Activated CD4-positive, alpha-beta T cell treated with anti-CD3 and anti-CD28 coated beads for 36 hours (primary cell): ENCODE results near the gene MRPL20. TPM values are rescaled to one million over a fixed set of nuclear protein-coding genes. Genes with fewer than 3 reads are reported as not detected.
A peak's percentile ranks its signal among the peaks of the same experiment; 100 is the strongest.

ENCODE experiments used
- ATAC-seq: fragments of 200-7000 bp; cut with Tn5 transposase; one replicate; pipeline ENCODE4 v1.10.0; 2021; ENCODE audit warnings: mild to moderate bottlenecking, moderate library complexity
- CTCF ChIA-PET: fragments of 350-600 bp; sonication (Branson Sonifier 250); formaldehyde crosslinking; loops from one replicate; lab custom pipeline; 2021; ENCODE audit warnings: antibody characterized with exemption; lab: Charles Lee
- POLR2A ChIA-PET: fragments of 350-600 bp; sonication (Branson Sonifier 250); formaldehyde crosslinking; loops from one replicate; lab custom pipeline; 2021; ENCODE audit warnings: antibody characterized with exemption, inconsistent platforms; lab: Charles Lee
- DNase-seq: peaks from one replicate; pipeline ENCODE4 v3.0.0-alpha.2; 2020
- H3K27ac Mint-ChIP-seq: one replicate; pipeline ENCODE4 v1.8.0; 2021; ENCODE audit warnings: mixed read lengths
- H3K27me3 Mint-ChIP-seq: one replicate; pipeline ENCODE4 v1.8.0; 2021; ENCODE audit warnings: mixed read lengths
- H3K36me3 Mint-ChIP-seq: one replicate; pipeline ENCODE4 v1.8.0; 2021; ENCODE audit warnings: low read depth, mixed read lengths
- H3K4me1 Mint-ChIP-seq: one replicate; pipeline ENCODE4 v1.8.0; 2021; ENCODE audit warnings: mixed read lengths
- H3K4me3 Mint-ChIP-seq: one replicate; pipeline ENCODE4 v1.8.0; 2021; ENCODE audit warnings: mild to moderate bottlenecking, moderate library complexity, mixed read lengths
- H3K9me3 Mint-ChIP-seq: one replicate; pipeline ENCODE4 v1.8.0; 2021; ENCODE audit warnings: low read depth, mixed read lengths
- intact Hi-C, 2 experiments: fragments of 100-400 bp; cut with DNase I in 1 of 2; cut with micrococcal nuclease in 1 of 2; formaldehyde crosslinking; loops; one replicate each; pipeline versions ENCODE4 v1.14.2 to v1.15.1; 2022 to 2024; cut with DNase I, micrococcal nuclease
- total RNA-seq, 2 experiments: library from RNA; stranded (reverse); gene quantifications; one replicate each; pipeline ENCODE4 v1.2.3, GENCODE V29; 2021

Gene MRPL20
- total RNA-seq, 2 experiments from 2014 or later = 126 to 143 TPM

DNA sequence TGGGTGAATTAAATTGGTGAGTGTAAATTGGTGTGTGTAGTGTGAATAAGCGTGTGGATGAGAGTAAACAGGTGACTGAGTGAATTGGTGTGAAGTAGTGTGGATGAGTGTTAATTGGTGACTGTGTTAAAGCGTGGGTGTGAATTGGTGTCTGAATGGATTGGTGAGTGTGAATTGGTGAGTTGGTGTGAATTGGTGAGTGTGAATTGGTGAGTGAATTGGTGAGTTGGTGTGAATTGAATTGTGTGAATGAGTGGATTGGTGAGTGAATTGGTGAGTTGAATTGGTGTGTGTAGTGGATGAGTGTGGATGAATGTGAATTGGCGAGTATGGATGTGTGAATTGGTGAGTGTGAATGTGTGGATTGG is 40.4 kb downstream of the MRPL20 start:
- intact Hi-C loops = no loop called here
- H3K27ac Mint-ChIP-seq = no peak overlapping the region

DNA sequence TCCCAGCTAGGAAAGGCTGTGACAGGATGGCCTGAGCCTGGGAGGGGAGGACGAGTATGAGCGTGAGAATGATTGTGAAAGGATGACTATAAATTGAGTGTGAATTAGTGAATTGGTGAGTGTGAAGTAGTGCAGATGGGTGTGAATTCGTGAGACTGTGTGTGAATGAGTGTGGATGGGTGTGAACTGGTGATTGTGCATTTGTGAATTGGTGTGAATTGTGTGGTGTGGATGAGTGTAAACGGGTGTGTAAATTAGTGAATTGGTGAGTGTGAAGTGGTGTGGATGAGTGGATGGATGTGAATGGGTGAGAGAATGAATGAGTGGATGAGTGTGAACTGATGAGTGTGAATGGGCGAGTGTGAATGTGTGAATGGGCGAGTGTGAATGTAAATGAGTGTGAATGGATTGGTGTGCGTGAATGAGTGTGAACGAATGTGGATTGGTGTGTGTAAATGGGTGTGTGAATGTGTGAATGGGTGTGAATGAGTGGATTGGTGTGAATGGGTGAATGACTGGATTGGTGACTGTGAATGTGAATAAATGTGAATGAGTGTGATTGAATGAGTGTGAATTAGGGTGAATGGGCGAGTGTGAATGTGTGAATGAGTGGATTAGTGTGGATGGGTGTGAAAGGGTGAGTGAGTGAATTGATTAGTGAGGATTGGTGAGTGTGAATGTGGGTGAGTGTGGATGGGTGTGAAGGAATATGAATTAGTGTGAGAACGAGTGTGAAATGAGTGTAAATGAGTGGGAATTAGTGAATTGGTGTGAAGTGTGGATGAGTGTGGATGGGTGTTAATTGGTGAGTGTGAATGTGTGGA is 41.0 kb downstream of the MRPL20 start:
- intact Hi-C loops = no loop called here
- ATAC-seq (no peak), DNase-seq (no peak)
- POLR2A ChIA-PET = no interaction called here
- no peak overlapping the region for H3K4me3 Mint-ChIP-seq
- H3K4me1 Mint-ChIP-seq = peaks cover 7% of the 10 kb centered on the region
- CTCF ChIA-PET = interaction anchor here (1.1 kb wide), 1 partner anchor 14 kb away, joined by 3 read pairs; no protein-coding TSS in a partner anchor
- no peaks in the 10 kb centered on the region for H3K9me3 Mint-ChIP-seq
- no peaks in the 10 kb centered on the region for H3K27me3 Mint-ChIP-seq
- H3K27ac Mint-ChIP-seq = no peak overlapping the region
- no peaks in the 10 kb centered on the region for H3K36me3 Mint-ChIP-seq

More for the DNA sequence above, 40.4 kb downstream of the MRPL20 start:
- POLR2A ChIA-PET = no interaction called here
- H3K4me1 Mint-ChIP-seq = peaks cover 12% of the 10 kb centered on the region
- CTCF ChIA-PET = no interaction called here
- no peak overlapping the region for H3K4me3 Mint-ChIP-seq
- ATAC-seq (no peak), DNase-seq (no peak)
- H3K27me3 Mint-ChIP-seq = no peaks in the 10 kb centered on the region
- H3K36me3 Mint-ChIP-seq = no peaks in the 10 kb centered on the region
- H3K9me3 Mint-ChIP-seq = no peaks in the 10 kb centered on the region

DNA sequence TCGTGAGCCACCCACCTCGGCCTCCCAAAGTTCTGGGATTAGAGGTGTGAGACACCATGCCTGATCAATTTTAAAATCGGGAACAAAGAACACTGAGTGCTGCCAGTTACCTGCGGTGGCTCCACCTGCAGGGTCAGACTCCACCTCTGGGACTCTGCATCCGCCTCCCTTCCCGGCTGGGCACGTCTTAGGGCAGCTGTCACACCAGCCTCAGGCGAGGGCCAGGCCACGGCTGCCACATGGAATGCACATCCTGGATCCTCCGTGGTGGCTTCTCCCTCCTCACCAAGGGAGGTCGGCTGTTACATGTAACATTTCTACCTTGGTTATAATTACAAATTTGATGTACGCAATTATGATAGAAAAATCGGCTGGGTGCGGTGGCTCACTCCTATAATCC is 42.8 kb downstream of the MRPL20 start:
- H3K36me3 Mint-ChIP-seq = no peaks in the 10 kb centered on the region

DNA sequence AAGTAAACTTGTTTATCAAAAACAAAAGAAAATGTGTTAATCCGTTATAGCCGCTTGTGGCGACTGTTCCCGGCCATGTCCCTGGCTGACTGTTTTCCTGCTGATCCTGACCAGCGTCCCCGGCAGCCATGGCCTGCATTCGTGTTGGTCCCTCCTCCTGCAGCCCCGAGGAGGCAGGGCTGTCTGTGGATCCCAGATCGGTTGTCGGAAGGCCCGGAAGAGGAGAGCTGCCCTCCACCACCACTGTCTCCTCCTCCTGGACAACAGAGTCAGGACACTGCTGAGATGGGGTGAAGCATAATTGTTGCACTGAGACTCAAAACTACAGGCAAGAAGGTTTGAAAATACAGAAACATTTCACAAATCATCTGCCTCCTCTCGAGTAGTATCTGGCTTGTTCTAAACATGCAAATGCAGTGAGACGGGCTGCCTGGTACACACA is 45.1 kb downstream of the MRPL20 start:
- POLR2A ChIA-PET = no interaction called here
- intact Hi-C loops = no loop called here
- Mint-ChIP-seq H3K27me3 (peaks cover 7% of the 10 kb centered on the region), H3K4me3 (no peak overlapping the region), H3K36me3 (no peaks in the 10 kb centered on the region), H3K9me3 (no peaks in the 10 kb centered on the region), H3K4me1 (peaks cover 10% of the 10 kb centered on the region), H3K27ac (no peak overlapping the region)
- no peak for DNase-seq
- ATAC-seq = no peak
- CTCF ChIA-PET = interaction anchor here (2.4 kb wide), 1 partner anchor 10 kb away, joined by 11 read pairs; no protein-coding TSS in a partner anchor

More for the DNA sequence above, 42.8 kb downstream of the MRPL20 start:
- CTCF ChIA-PET = interaction anchor here (2.4 kb wide), 1 partner anchor 8 kb away, joined by 11 read pairs; no protein-coding TSS in a partner anchor
- no peak overlapping the region for H3K27ac Mint-ChIP-seq
- peaks cover 4% of the 10 kb centered on the region for H3K4me1 Mint-ChIP-seq
- H3K4me3 Mint-ChIP-seq = no peak overlapping the region
- intact Hi-C loops = no loop called here
- ATAC-seq (no peak), DNase-seq (no peak)
- no peaks in the 10 kb centered on the region for H3K9me3 Mint-ChIP-seq
- POLR2A ChIA-PET = no interaction called here
- H3K27me3 Mint-ChIP-seq = peaks cover 4% of the 10 kb centered on the region

DNA sequence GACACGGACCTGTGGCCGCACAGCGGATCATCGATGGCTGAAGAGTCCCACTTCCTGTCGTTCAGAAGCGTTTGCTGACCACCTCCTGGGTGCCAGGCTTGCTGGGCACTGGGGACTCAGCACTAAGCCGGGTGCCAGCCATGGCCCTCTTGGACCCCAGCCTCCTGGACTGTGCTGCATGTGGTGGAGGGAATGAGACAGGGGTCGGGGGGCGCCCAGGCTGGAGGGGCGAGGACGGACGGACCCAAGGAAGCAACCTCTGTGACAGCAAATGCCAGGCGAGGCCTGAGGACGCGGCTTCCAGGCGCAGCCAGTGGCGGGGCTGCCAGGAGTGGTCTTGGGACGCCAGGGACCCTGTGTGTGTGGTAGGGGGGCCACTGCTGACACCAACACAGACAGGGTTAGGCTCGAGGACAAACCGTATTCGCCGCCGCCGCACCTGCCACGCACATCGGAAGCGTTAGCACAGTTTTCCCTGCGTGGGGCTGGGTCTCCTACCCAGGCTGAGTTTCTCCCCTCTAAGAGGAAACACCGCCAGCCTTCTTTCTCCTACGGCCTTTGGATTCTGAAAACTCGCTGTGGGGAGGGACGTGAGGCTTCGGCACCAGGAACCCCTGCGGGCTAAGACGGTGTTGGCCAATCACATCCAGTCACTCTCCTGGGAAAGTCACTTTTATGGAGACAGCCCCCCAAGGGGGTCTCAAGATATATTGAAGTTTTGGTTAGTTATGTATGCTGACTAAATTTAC is 45.7 kb downstream of the MRPL20 start:
- Mint-ChIP-seq H3K9me3 (no peaks in the 10 kb centered on the region), H3K4me3 (no peak overlapping the region), H3K27me3 (peaks cover 7% of the 10 kb centered on the region), H3K4me1 (peaks cover 10% of the 10 kb centered on the region), H3K36me3 (no peaks in the 10 kb centered on the region), H3K27ac (no peak overlapping the region)
- ChIA-PET CTCF (no interaction called here), POLR2A (no interaction called here)
- ATAC-seq (no peak), DNase-seq (no peak)
- intact Hi-C loops = no loop called here

DNA sequence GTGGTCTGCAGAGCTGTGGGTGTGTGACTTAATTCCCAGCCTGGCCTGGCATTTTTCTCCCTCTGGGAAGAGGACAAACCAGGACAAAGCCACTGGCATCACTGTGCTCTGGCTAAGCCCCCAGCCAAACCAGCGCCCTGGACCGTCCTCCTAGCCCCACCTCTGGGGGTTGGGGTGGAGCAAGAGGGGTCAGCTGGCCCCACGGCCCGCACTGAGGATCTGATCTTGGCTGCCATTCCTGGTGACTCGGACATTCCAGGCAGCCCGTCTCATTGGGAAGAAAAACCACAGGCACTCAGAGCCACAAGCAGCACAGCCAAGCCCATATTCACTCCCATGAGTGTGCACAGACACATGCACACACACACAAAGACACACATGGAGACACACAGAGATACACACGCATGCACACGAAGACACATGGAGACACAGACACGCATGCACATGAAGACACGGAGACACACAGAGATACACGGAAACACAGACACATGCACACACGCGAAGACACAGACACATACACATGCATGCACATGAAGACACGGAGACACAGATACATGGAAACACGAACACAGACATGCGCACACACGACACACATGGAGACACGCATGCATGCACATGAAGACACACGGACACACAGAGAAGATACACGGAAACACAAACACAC is 46.5 kb downstream of the MRPL20 start:
- DNase-seq (no peak), ATAC-seq (no peak)
- Mint-ChIP-seq H3K4me3 (no peak overlapping the region), H3K36me3 (no peaks in the 10 kb centered on the region), H3K27me3 (peaks cover 7% of the 10 kb centered on the region), H3K4me1 (peaks cover 10% of the 10 kb centered on the region), H3K27ac (no peak overlapping the region), H3K9me3 (no peaks in the 10 kb centered on the region)
- POLR2A ChIA-PET = no interaction called here
- intact Hi-C loops = no loop called here
- CTCF ChIA-PET = no interaction called here

DNA sequence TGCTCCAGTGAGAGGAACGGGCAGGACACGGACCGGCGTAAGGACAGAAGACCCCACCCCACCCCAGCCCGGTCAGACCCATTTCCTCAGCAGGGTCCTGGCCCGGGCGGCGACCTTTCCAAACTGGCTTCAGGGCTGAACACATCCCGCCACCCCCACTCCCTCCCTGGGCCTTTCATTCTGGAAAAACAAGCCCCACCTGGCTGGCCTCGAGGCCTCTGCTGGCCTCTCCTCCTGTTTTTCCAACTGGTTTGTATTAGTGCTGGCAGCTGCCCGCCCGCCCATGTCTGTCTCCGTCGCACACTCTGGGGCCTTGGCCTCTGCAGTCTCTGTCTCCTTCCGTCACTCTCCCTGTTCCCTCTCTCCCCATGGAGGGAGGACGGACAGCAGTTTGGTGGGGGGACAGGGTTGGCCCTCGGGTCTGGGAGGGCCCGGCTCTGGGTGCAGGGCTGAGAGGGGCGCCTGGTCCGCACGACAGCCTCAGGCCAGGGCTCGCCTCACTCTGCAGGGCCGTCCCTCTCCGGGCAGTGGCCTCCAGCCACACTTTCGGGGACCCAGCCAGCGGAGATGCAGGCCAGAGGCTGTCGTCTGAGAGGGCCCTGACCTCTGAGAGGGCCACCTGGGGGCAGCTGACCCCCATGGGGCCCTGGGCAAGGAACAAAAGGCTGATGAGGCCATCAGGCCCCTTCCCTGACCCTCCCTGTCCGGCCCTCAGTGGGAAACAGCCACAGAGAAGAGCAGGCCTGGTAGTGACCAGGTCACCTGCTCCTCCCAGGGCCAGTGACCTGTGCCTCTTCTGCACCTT is 47.2 kb downstream of the MRPL20 start:
- no peak for ATAC-seq
- no peak for DNase-seq
- peaks cover 7% of the 10 kb centered on the region for H3K27me3 Mint-ChIP-seq
- no peaks in the 10 kb centered on the region for H3K9me3 Mint-ChIP-seq
- no peaks in the 10 kb centered on the region for H3K36me3 Mint-ChIP-seq
- ChIA-PET POLR2A (no interaction called here), CTCF (no interaction called here)
- intact Hi-C loops = no loop called here
- no peak overlapping the region for H3K4me3 Mint-ChIP-seq
- H3K4me1 Mint-ChIP-seq = peaks cover 10% of the 10 kb centered on the region
- no peak overlapping the region for H3K27ac Mint-ChIP-seq

DNA sequence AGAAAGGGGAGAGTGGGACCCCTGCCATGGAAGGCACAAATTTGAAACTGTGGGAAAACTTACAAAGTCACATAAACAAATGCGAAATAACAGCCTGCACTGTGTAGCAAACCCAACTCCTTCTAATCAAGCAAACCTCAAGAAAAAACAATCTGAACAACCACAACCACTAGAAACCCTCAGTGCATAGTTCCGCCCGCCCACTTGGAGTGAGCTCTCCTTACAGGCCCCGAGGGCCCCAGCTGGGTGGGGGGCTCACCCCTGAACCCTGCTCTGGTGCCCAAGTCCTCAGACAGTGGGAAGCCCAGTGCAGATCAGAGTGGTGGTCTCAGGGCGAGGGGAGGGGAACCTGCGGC is 47.8 kb downstream of the MRPL20 start:
- DNase-seq (no peak), ATAC-seq (no peak)
- H3K9me3 Mint-ChIP-seq = no peaks in the 10 kb centered on the region
- H3K27ac Mint-ChIP-seq = no peak overlapping the region
- ChIA-PET POLR2A (interaction anchor here (0.5 kb wide), 1 partner anchor 37 kb away, joined by 3 read pairs; no protein-coding TSS in a partner anchor), CTCF (interaction anchor here (0.6 kb wide), 1 partner anchor 16 kb away, joined by 3 read pairs; the partner anchor contains the start of gene AURKAIP1)
- no peak overlapping the region for H3K4me3 Mint-ChIP-seq
- H3K36me3 Mint-ChIP-seq = no peaks in the 10 kb centered on the region
- H3K4me1 Mint-ChIP-seq = peaks cover 10% of the 10 kb centered on the region
- peaks cover 8% of the 10 kb centered on the region for H3K27me3 Mint-ChIP-seq
- intact Hi-C loops = no loop called here

DNA sequence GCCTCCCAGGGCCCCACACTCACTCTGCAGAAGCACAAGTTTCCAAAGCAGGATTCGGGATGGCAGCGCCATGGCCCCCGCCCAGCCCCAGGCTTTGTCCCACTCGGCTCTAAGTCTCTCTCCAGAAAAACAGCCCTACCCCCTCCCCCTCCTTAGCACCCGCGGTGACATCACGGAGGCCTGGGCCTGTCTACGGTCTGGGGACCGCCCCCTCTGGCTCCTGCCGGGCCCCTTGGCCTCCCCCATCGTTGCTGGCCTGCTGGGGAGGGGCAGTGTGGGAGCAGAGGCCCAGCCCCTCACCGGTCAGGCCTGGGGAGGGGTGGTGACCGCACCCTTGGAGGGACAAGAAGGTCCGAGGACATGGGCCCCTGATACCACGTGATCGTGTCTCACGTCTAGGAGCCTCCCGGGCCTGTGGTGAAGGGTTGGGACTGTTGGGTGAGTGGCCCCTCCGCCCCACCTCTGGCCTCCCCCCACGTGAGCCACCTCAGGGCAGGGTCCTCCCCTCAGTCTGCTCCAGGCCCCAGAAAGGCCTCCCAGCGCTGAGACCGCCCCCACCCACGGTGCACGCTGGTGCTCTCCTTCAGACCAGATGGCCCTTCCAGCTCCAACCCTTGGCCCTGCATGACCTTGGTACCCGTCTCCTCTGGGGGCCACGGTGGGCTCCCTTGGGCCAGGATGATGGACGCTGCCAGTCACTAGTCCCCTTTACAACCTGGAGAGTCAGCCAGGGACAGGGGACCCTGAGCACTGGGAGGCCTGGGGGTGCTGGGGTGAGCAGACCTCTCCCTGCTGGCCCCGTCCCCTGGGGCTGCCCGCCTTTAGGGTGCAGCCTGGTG is 48.4 kb downstream of the MRPL20 start, which contains the start of gene MXRA8:
MXRA8 (minus strand) TSS at position 123 of the 839 bp plus-strand sequence; CDS start at position 72, 51 bp downstream.
- intact Hi-C loops = no loop called here
- Mint-ChIP-seq H3K4me1 (peaks cover 12% of the 10 kb centered on the region), H3K27ac (no peak within 1 kb of the TSS), H3K4me3 (no peak within 1 kb of the TSS), H3K9me3 (no peaks in the 10 kb centered on the region), H3K36me3 (no peaks in the 10 kb centered on the region), H3K27me3 (peaks cover 10% of the 10 kb centered on the region)
- DNase-seq = peak; percentile 59
- ChIA-PET CTCF (interaction anchor here (0.6 kb wide), 1 partner anchor 17 kb away, joined by 3 read pairs; the partner anchor contains the start of gene AURKAIP1), POLR2A (interaction anchor here (0.5 kb wide), 1 partner anchor 38 kb away, joined by 3 read pairs; no protein-coding TSS in a partner anchor)
- peak; percentile 48 for ATAC-seq

DNA sequence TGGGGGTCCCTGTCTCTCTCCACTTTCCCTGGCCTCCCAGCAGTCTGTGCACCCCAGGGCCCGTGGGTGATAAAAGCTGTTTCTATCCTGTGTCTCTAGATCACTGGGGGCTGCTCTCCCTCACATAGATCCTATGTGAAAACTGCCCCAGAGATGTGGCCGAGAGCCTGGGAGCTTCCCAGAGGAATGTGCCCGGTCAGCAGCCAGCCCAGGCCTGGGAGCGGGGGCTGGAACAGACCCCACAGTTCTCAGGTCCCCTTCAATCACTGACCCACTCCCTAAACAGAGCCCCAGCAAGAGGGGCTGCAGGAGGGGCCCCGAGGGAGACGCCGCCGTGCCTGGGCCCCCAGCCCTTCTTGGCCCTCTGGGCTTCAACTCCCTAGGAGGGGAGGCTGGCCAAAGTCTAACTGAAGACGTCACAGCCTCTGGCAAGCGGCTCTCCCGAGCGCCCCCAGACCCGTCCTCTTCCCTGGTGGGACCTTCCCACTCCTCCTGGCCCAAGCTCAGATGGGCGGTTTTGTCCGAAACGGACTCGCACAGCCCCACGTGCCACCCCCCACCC is 49.1 kb downstream of the MRPL20 start:
- DNase-seq (no peak), ATAC-seq (no peak)
- Mint-ChIP-seq H3K27me3 (peaks cover 10% of the 10 kb centered on the region), H3K36me3 (no peaks in the 10 kb centered on the region), H3K4me1 (peaks cover 12% of the 10 kb centered on the region), H3K9me3 (no peaks in the 10 kb centered on the region), H3K27ac (no peak overlapping the region), H3K4me3 (no peak overlapping the region)
- ChIA-PET CTCF (interaction anchor here (0.6 kb wide), 1 partner anchor 431 kb away, joined by 4 read pairs; no protein-coding TSS in a partner anchor), POLR2A (no interaction called here)
- intact Hi-C loops = no loop called here
